ENCODE results near the gene RPL4.
"Not testable (repeated sequence)": the region's sequence is repeated elsewhere in the genome, so short reads cannot be mapped to it uniquely, and the experiment has no call there.

Gene RPL4

DNA sequence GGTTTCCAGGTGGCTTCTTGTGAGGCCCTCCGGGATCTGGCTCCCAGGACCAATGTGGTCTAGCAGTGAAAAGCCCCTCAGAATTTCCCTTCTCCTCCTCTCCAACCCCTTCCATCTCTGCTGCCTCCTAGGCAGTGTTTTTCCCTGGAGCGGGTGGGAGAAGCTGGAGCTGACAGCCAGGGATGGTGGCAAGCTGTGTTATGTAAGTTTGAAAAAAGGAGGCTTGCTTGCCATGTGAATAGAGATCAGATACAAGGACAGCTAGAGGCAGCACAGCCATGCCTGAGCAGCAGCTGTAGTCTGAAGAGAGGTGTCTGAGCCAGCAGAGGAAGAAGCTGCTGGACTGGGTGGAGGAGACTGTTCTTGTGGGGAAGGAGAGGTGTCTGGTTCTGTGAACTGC, 27.6 kb downstream of the RPL4 start:
- TF ChIP-seq, protein P1, sequence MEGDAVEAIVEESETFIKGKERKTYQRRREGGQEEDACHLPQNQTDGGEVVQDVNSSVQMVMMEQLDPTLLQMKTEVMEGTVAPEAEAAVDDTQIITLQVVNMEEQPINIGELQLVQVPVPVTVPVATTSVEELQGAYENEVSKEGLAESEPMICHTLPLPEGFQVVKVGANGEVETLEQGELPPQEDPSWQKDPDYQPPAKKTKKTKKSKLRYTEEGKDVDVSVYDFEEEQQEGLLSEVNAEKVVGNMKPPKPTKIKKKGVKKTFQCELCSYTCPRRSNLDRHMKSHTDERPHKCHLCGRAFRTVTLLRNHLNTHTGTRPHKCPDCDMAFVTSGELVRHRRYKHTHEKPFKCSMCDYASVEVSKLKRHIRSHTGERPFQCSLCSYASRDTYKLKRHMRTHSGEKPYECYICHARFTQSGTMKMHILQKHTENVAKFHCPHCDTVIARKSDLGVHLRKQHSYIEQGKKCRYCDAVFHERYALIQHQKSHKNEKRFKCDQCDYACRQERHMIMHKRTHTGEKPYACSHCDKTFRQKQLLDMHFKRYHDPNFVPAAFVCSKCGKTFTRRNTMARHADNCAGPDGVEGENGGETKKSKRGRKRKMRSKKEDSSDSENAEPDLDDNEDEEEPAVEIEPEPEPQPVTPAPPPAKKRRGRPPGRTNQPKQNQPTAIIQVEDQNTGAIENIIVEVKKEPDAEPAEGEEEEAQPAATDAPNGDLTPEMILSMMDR (IDR thresholded peaks at IDR 0.05; ENCODE audit: low read depth, low read length): no peak
- no peak overlapping the region for H3K4me3 ChIP-seq (ENCODE audit: low read depth, low read length)

DNA sequence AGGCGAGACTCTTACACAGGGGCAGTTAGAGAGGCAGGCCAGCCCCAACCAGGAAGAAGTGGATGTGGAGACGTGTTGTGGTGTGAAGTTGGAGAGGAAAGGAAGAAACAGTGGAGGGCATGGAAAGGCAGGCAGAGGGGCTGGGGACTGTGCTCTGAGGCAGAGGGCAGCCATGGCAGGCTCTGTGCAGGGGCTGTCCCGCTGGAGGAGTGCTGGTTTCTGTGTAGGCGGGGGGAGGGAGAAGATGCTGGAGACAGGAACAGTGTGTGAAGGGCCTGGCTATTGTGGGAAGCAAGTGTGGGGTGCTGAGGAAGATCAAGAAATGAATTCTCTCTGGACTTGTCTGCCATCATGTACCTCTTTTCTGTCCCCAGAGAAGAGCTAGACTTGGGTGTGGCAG, 28.1 kb downstream of the RPL4 start:
- no peak overlapping the region for H3K4me3 ChIP-seq (ENCODE audit: low read depth, low read length)
- TF ChIP-seq, protein P1 (IDR thresholded peaks at IDR 0.05; ENCODE audit: low read depth, low read length): no peak

DNA sequence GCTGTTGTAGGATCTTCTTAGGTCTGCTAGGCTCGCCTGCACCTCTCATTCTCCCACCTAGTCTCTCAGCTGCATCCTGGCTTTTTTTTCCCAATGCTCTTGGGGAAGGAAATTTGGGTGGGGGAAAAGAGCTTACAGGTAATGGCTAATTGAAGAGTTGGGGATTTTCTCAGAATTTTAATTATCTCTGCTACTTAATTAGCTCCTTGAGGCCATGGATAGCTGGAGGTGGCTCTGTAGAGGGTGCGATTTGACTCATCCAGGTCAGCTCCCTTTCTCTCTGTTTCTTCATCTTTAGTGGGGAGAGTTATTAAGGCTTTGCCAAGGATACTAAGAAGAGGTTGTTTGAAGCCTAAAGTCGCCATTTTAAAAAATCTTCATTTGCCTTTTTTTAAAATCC, 29.7 kb downstream of the RPL4 start:
- H3K4me3 ChIP-seq (ENCODE audit: low read depth, low read length): no peak overlapping the region
- TF ChIP-seq, protein P1 (IDR thresholded peaks at IDR 0.05; ENCODE audit: low read depth, low read length): no peak

- TF ChIP-seq, protein P1 (IDR thresholded peaks at IDR 0.05; ENCODE audit: low read depth, low read length): no peak
- H3K4me3 ChIP-seq (ENCODE audit: low read depth, low read length): no peak overlapping the region
Observed at GRCh38 chr15:66474135-66474534, 30.5 kb downstream of the RPL4 start.

- TF ChIP-seq, protein P1 (IDR thresholded peaks at IDR 0.05; ENCODE audit: low read depth, low read length): no peak
- no peak overlapping the region for H3K4me3 ChIP-seq (ENCODE audit: low read depth, low read length)
Observed at GRCh38 chr15:66472176-66472999, 32.3 kb downstream of the RPL4 start.

- not testable (repeated sequence) for H3K4me3 ChIP-seq (ENCODE audit: low read depth, low read length)
Observed at GRCh38 chr15:66470825-66471224, 33.8 kb downstream of the RPL4 start.

- not testable (repeated sequence) for H3K4me3 ChIP-seq (ENCODE audit: low read depth, low read length)
Observed at GRCh38 chr15:66467162-66468040, 37.3 kb downstream of the RPL4 start.

GRCh38 chr15:66465294-66465693, 39.4 kb downstream of the RPL4 start:
- not testable (repeated sequence) for H3K4me3 ChIP-seq (ENCODE audit: low read depth, low read length)
